Dermis blood vessel endothelial cell (primary cell): ENCODE measurements around the gene CD6. TPM values are rescaled to one million over a fixed set of nuclear protein-coding genes. Genes with fewer than 3 reads are reported as not detected.

ENCODE experiments used
- DNase-seq: peaks from one replicate; pipeline ENCODE4 v3.0.0; 2010
- total RNA-seq: library from RNA; depleted of rRNA; stranded (reverse); fragments of >200 nt; gene quantifications from 2 replicates; pipeline ENCODE4 v1.2.3, GENCODE V29; 2014

The CD6 gene
- total RNA-seq, 1 donor from 2014 or later = not detected

- DNase-seq = no peak
These were observed 39.2 kb downstream of the CD6 start for GRCh38 chr11:61010466-61011228.

GRCh38 chr11:61011229-61011870, 39.9 kb downstream of the CD6 start:
- peak; percentile 6 for DNase-seq

DNA sequence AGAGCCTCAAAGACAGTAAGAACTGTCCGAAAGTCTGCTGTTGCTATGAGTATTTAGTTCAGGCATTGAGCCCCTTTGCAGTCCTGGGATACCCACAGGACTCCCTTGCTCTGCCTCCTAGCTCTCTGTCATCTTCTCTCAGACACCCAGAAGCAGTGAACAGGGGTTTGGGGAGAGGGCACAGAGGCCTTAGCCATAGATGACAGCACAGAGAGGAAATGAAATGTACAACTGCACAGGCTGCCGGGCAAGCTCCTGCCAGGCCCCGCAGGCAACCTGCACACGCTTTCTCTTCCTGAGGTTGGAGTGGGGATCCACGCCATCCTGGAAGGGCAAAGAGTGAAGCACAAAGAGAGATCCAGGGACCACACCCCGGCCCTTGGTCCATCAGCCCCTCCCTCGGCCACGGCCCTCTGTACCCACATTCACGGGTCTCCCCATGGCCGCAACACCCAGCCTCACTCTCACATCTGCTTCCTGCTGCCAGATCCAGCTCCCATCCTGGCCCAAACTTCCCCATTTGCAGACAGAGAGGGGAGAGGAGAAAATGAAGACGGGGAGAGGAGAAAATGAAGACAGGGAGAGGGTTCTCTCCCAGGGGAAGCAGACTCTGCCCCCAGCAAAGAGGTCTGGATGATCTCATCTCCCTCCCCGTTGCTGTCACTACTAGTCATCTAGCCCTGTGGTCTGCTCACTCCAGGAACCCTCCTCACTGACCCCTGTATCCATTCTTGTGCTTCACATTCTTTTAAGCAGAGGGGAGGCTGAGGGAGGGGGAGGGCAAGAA, 40.7 kb downstream of the CD6 start:
- DNase-seq = no peak

- no peak for DNase-seq
These were observed 41.3 kb downstream of the CD6 start for GRCh38 chr11:61012737-61013215.

GRCh38 chr11:61018059-61018458, 46.6 kb downstream of the CD6 start:
- DNase-seq = no peak

DNA sequence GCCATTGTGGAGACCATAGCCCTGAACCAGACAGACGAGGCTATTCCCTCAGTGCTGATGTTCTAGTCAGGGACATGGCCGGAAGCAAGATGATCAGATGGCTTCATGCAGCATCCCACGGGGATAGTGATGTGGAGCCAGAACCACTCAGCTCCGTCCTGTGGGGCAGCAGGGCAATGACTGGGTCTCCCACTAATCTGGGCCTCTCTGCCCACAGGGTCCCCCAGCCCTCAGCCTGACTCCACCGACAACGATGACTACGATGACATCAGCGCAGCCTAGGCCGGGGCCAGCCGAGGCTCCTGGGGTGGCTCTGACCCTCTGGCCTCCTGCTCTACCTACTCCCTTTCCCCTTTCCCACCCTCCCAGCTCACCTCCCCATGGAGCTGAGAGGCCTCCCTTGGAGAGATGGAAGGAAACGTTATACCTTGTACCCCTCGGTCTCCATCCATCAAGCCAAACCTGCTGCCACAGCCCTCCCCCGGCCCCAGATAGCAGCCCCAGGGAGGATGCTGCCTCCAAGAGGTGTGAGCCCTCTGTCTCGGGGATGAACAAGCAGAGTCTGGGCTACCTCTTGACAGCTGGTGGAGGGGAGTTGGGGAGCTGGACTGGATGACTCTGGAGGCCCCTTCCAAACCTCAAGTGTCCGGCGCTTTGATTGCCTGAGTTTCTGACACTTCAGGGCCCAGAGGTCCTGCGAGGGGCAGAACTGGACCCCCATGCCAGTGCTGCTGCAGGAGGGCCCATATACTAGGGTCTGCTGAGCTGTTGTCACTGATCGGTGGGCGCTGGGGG, 47.8 kb downstream of the CD6 start:
- DNase-seq = no peak

DNA sequence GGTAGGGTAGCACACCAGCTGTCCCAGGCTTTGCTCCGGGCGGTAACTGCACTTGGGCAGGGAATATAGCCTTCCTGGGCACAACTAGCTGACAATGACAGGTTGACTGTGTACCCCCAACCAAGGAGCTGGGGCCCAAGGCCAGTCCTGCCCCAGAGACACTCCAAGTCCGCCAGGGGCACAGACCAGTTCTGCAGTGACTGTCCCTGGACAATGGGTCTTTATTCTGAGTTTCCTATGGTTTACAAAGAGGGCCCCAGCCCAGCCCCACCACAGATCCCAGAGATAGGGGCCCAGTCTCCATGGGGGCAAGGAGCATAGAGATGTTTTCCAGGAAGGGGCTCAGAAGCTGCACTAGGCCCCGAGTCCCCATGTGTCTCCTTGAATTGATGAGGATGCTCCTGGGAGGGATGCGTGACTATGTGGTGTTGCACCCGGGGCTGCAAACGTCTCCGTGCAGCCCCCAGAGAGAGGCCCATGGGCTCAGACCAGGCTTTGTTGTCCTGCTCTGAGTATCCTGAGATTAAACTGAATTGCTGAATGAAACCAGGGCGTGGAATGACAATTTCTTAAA, 48.4 kb downstream of the CD6 start:
- no peak for DNase-seq

DNA sequence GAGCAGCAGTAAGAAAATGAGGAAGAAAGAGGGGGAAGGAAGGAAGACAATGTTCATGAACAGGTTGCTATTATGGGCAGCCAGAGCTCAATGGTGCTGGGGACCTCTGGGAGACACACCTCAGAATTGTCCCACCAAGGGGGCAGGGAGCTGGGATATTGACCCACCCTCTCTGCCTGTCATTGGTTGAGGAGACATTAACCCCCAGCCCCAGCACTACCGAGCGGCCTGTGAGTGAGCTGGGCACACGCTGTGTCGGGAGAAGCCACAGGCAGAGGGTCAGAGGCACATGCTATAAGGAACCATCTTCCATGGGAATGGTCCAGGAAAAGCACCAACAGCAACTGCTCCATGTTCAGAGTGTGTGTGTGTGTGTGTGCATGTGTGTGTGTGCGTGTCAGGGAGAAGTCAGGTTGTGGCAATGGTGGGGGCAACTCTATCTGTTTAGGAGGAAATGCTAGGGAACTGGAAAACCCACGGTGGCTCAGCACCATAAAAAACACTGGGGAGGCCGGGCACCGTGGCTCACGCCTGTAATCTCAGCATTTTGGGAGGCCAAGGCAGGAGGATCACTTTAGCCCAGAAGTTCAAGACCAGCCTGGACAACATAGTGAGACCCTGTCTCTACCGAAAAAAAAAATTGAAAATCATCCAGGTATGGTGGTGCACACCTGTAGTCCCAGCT, 49.2 kb downstream of the CD6 start:
- DNase-seq = no peak

DNA sequence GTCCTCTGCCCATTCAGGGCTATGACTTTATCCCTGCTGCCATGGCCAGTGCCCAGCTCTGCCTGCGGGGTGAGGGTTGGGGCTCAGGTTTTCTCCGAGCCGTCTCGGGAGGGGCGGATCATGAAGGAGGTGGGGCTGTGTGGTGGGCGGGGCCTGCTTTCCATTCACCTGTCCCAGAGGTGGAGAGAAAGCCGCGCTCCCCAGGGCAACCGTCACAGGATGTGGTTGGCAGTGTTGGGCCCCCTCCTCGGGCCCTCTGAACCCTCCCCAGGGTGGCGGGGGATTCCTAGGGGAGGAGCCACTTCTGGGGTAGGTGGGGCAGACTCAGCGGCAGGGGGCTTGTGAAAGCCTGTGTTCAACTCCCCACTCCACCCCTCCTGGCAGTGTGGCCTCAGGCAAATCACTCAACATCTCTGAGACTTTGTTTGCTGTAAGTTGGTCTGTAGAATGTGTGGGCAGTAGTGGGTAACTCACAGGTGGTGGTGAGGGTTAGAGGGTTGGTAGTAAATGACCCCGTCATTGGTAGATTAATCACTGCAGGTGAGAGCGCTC, 50.3 kb downstream of the CD6 start:
- DNase-seq = no peak

GRCh38 chr11:61022311-61023085, 51.0 kb downstream of the CD6 start:
- DNase-seq = no peak

DNA sequence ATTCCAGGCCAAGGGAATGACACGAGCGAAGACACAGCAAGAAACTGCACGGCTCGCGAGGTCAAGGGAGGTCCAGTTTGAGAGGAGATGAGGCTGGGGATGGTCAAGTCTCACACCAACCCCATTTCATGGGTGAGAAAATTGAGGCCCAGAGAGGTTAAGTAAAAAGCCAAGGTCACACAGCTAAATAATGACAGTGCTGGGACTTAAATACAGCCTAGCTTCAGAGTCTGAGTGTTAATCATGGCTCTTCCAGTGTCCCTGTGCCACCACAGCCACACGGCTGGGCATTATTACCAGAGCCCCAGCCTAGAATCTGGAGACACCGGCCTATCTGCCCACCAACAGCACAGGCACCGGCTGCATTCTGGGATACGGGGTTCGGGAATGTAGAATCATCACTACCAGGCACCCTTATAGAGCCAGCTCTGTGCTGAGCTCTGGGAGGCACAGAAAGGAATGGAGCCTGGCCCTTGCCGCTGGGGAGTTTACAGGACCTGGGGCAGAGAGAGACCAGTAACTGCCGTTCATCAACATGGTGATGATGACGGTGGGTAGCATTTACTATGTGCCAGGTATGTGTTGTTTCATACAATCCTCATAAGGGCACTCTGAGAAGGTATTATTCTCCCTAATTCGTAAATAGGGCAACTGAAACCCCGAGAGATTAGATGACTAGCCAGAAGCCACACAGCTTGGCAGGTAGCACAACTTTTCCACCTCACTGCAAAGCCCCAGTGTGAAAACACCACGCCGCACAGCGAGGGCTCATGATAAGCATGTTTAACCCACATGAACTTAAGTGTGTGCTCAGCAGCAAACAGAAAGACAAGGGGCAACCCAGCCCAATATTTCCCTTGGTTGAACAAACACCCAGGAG, 51.8 kb downstream of the CD6 start:
- no peak for DNase-seq

GRCh38 chr11:61023966-61024295, 52.5 kb downstream of the CD6 start:
- no peak for DNase-seq

- DNase-seq = no peak
These were observed 53.7 kb downstream of the CD6 start for GRCh38 chr11:61024938-61025820.

DNA sequence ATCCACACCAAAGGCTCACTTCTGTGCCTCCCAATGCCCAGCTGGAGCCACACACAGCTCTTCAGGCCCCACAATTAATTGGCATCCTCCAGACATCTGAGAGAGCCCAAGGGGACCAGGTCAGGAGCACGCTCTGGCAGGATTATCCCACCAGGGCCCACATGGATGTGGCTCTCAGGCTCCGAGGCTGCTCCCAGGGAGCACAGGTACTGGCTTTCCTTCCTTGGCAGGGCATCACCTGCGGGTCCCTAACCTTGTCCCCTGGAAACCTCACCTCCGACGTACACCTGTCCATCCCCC, 54.3 kb downstream of the CD6 start:
- no peak for DNase-seq

DNA sequence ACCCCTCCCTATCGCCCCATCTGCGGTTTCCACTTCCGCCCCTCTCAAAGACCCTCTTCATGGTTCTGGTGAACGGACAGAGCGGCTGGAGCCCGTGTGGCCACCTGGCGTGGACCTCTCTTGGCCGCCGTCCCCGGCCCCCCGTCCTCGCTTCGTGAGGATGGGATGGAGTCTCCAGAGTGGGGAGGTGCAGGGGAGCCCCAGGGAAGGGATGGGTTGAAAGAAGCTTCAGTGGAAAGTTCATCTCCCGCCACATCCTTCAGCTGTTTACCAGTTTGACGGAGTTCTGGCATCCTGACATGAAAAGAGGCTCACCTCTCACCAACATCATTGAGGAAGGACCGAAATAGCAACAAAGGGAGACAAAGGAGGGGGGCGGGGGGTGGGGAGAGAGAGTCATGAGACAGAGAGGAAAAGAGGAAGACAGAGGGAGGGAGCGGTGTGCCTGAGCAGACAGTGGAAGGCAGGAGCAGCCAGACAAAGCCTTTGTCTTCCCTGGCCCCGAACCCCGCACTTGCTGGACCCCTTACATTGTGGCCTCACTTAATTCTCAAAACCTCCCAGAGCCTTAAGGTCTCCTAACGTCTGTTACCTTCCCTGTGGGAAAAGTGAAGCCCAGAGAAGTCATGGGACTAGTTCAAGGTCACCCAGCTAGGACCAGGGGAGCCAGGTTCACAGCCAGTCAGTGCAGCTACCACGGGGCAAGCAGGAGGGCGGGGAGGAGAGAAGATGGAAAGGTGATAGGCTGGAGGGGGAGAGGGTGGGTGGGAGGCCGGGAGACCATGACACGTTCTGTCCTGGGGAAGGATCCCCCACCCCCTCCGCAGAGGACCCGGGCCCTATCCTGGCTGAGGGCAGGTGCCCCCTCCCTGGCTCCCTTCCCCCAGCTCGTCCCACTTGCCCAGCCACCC, 54.9 kb downstream of the CD6 start:
- no peak for DNase-seq

DNA sequence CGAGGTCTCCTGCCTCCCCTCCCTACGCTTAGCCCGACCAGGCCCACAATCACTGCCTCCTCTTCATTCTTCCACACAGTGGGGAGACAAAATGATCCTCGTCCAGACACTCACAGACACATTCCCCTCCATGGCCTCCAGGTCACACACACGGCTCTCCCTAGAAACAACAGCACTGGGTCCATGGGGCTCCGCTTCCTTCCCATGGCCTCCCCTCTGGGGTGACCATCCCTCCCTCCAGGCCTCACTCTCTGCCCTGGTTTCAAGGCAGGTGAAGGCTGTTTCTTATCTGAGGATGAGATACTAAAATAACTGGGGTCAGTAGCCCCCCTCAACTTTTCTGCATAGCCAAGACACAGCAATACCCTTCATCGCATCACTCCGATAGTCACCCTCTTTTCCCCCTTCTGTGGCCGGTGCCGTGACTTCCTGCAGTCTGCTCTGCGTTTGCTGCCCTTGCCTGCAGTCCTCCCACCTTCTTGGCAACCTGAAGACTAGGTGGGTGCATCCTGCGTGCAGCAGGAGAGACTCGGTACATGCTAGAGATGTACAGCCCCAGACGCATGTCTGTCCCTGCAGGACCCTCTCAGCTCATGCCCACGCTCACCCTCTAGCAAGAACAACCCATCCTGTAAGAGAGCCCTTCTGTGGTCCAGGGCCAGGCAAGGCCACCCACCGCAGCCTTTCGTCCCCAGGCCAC, 55.8 kb downstream of the CD6 start:
- DNase-seq = no peak

DNA sequence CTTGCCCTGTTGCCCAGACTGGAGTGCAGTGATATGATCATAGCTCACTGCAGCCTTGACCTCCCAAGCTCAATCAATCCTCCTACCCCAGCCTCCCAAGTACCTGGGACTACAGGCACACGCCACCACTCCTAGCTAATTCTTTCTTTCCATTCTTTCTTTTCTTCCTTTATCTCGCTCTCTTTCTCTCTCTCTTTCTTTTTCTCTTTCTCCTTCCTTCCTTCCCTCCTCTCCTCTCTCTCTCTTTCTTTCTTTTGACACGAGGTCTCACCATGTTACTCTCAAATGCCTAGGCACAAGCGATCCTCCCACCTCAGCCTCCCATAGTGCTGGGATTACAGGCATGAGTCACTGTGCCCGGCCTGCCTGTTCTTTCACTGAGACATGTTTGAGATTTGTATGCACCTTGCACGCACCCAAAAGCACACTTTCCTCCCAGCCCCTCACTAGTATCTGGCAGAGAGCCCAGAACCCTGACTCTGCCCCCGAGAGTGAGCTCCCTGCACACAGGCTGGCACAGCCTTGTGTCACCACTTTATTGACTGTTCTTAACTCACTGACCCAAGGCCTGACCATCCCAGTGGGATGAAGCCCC, 56.8 kb downstream of the CD6 start:
- no peak for DNase-seq
